Hepatocyte (in vitro differentiated cells): ENCODE data around the gene ATP9A.

ENCODE experiments used
- EZH2 ChIP-seq: fragments of 200-600 bp; sonication (generic); IDR thresholded peaks from 2 replicates; pipeline ENCODE4 v1.6.1; 2016; ENCODE audit warnings: antibody characterized with exemption, mild to moderate bottlenecking, borderline replicate concordance
- EZH2phosphoT487 ChIP-seq: fragments of 200-600 bp; sonication (generic); IDR thresholded peaks from one replicate; pipeline ENCODE4 v1.6.1; 2018; ENCODE audit warnings: antibody characterized with exemption, mild to moderate bottlenecking, low read depth, moderate library complexity; ENCODE audit not compliant: unreplicated experiment, severe bottlenecking
- TF ChIP-seq, protein P1 (sequence below): fragments of 200-600 bp; sonication (generic); IDR thresholded peaks from 2 replicates; pipeline ENCODE4 v1.5.1; 2016; ENCODE audit warnings: antibody characterized with exemption, mild to moderate bottlenecking; ENCODE audit not compliant: poor library complexity

GRCh38 chr20:51784299-51784698, 16.1 kb upstream of the ATP9A start:
- TF ChIP-seq, protein P1, sequence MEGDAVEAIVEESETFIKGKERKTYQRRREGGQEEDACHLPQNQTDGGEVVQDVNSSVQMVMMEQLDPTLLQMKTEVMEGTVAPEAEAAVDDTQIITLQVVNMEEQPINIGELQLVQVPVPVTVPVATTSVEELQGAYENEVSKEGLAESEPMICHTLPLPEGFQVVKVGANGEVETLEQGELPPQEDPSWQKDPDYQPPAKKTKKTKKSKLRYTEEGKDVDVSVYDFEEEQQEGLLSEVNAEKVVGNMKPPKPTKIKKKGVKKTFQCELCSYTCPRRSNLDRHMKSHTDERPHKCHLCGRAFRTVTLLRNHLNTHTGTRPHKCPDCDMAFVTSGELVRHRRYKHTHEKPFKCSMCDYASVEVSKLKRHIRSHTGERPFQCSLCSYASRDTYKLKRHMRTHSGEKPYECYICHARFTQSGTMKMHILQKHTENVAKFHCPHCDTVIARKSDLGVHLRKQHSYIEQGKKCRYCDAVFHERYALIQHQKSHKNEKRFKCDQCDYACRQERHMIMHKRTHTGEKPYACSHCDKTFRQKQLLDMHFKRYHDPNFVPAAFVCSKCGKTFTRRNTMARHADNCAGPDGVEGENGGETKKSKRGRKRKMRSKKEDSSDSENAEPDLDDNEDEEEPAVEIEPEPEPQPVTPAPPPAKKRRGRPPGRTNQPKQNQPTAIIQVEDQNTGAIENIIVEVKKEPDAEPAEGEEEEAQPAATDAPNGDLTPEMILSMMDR = no peak
- TF ChIP-seq EZH2phosphoT487 (no peak), EZH2 (no peak)
